GM06990 (cell line): ENCODE data around the gene HCCS.

Source experiments
- DNase-seq: peaks from one replicate; pipeline ENCODE4 v3.0.0-alpha.2; 2011; ENCODE audit not compliant: insufficient read length; ENCODE audit errors: extremely low read depth
- H3K27me3 ChIP-seq: replicated peaks from 2 replicates; pipeline ENCODE4 v1.6.0; 2011; ENCODE audit warnings: low read length; ENCODE audit not compliant: control insufficient read depth, insufficient read depth
- H3K36me3 ChIP-seq: 2 replicates; pipeline ENCODE4 v1.5.1; 2011; ENCODE audit warnings: low read length; ENCODE audit not compliant: control insufficient read depth, insufficient read depth
- H3K4me3 ChIP-seq: replicated peaks from 2 replicates; pipeline ENCODE4 v1.5.1; 2011; ENCODE audit warnings: low read depth, mild to moderate bottlenecking, control low read depth, low read length
- CTCF ChIP-seq: IDR thresholded peaks from 2 replicates; pipeline ENCODE4 v1.5.1; 2011; ENCODE audit warnings: low read length, control low read depth, mild to moderate bottlenecking, inconsistent platforms; ENCODE audit not compliant: insufficient read depth, poor library complexity, severe bottlenecking

Gene HCCS

GRCh38 chrX:11080741-11081305 lies 30.3 kb upstream of the HCCS start:
- DNase-seq, result no peak
- H3K27me3 ChIP-seq, result no peaks in the 10 kb centered on the region
- no peaks in the 10 kb centered on the region for H3K36me3 ChIP-seq
- TF ChIP-seq CTCF, result no peak
- no peak overlapping the region for H3K4me3 ChIP-seq

GRCh38 chrX:11081511-11081910 lies 29.6 kb upstream of the HCCS start:
- Histone ChIP-seq H3K27me3 (no peaks in the 10 kb centered on the region), H3K4me3 (no peak overlapping the region), H3K36me3 (no peaks in the 10 kb centered on the region)
- DNase-seq, result no peak
- TF ChIP-seq CTCF, result no peak

- no peak overlapping the region for H3K4me3 ChIP-seq
- H3K36me3 ChIP-seq, result no peaks in the 10 kb centered on the region
- no peak for TF ChIP-seq CTCF
- no peaks in the 10 kb centered on the region for H3K27me3 ChIP-seq
- DNase-seq, result no peak
These were observed 25.8 kb upstream of the HCCS start for GRCh38 chrX:11085305-11085704.

GRCh38 chrX:11089802-11090201 lies 21.3 kb upstream of the HCCS start:
- no peak for DNase-seq
- no peak for TF ChIP-seq CTCF
- no peaks in the 10 kb centered on the region for H3K27me3 ChIP-seq
- no peaks in the 10 kb centered on the region for H3K36me3 ChIP-seq
- H3K4me3 ChIP-seq, result no peak overlapping the region

DNA sequence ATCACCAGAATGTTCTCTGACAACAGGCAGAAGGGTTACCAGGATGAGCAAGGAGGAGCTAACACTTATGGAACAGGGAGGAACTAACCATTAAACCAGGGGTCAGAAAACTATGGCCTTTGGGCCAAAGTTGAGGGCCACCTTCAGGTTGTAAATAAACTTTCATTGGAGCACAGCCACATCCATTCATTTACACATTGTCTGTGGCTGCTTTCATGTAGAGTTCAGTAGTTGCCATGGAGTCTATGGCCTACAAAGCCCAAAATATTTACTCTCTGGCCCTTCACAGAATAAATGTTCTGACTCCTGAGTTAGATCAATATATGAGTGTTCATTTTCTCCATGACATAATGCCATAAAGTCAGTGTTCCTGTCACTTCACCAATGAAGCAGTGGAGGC lies 13.2 kb upstream of the HCCS start:
- TF ChIP-seq CTCF, result no peak
- Histone ChIP-seq H3K4me3 (no peak overlapping the region), H3K36me3 (no peaks in the 10 kb centered on the region), H3K27me3 (no peaks in the 10 kb centered on the region)
- DNase-seq, result no peak

GRCh38 chrX:11099465-11099864 lies 11.7 kb upstream of the HCCS start:
- no peaks in the 10 kb centered on the region for H3K36me3 ChIP-seq
- no peaks in the 10 kb centered on the region for H3K27me3 ChIP-seq
- H3K4me3 ChIP-seq, result no peak overlapping the region
- DNase-seq, result no peak
- TF ChIP-seq CTCF, result no peak
